Measurements from ENCODE around the gene TM9SF4. TPM values are rescaled to one million over a fixed set of nuclear protein-coding genes. Genes with fewer than 3 reads are reported as not detected.

Gene TM9SF4
- polyA plus RNA-seq (2011; rRNA removed) (97.4 and 101 TPM in 2 replicates), polyA minus RNA-seq (2011; rRNA and poly(A)+ RNA removed) (50.7 and 103 TPM in 2 replicates)

GRCh38 chr20:32109392-32110172, at the start of gene TM9SF4:
Gene TM9SF4, plus strand, starts transcription at chr20:32109714. Its CDS starts 27 bp downstream, at chr20:32109741.
- no peaks in the 10 kb centered on the region for H3K27me3 ChIP-seq (ENCODE audit: control insufficient read depth, insufficient read depth, low read length)
- peak; percentile 60 for DNase-seq (ENCODE audit: low read depth)
- TF ChIP-seq CTCF (IDR thresholded peaks at IDR 0.05; ENCODE audit: insufficient read depth, low read depth, low read length), result no peak
- ChIA-PET CTCF (interaction anchor here (0.6 to 1.7 kb wide), 6 partner anchors 18 to 559 kb away, joined by 3 to 6 read pairs (median 3); no protein-coding TSS in a partner anchor), POLR2A (no interaction called here)
- H3K36me3 ChIP-seq (ENCODE audit: control insufficient read depth, insufficient read depth, low read length), result peaks cover 2% of the 10 kb centered on the region; the same call in 1 of the 2 replicates
- peak within 1 kb of the TSS; percentile 83 for H3K4me3 ChIP-seq (ENCODE audit: low read depth, low read length)

GRCh38 chr20:32062776-32063170, 46.7 kb upstream of the TM9SF4 start:
- TF ChIP-seq CTCF (IDR thresholded peaks at IDR 0.05; ENCODE audit: insufficient read depth, low read depth, low read length), result no peak
- Histone ChIP-seq H3K4me3 (ENCODE audit: low read depth, low read length) (no peak overlapping the region), H3K36me3 (ENCODE audit: control insufficient read depth, insufficient read depth, low read length) (no peaks in the 10 kb centered on the region), H3K27me3 (ENCODE audit: control insufficient read depth, insufficient read depth, low read length) (peaks cover 15% of the 10 kb centered on the region)
- ChIA-PET POLR2A (interaction anchor here (0.5 kb wide), 1 partner anchor 382 kb away, joined by 3 read pairs; no protein-coding TSS in a partner anchor), CTCF (interaction anchor here (1.0 to 1.4 kb wide), 3 partner anchors 11 to 216 kb away, joined by 3 to 4 read pairs (median 3); no protein-coding TSS in a partner anchor)
- no peak for DNase-seq (ENCODE audit: low read depth)

DNA sequence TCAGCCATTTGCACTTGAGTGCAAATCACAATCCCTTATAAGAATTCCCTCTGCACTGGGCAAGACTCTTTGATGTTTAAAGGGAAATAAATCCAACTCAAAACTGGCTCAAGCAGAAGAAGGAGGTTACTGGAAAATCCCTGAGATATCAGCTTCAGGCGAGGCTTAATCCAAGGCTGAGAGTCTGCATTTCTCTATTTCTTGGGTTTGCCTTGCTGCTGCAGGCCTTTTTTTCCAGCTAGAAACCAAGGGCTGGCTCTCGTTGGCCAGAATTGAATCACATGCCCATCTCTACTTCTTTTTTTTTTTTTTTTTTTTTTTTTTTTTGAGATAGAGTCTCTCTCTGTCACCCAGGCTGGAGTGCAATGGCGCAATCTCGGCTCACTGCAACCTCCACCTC, 45.8 kb upstream of the TM9SF4 start:
- ChIA-PET CTCF (interaction anchor here (1.0 to 1.6 kb wide), 2 partner anchors 28 to 29 kb away, joined by 3 to 5 read pairs; no protein-coding TSS in a partner anchor), POLR2A (no interaction called here)
- Histone ChIP-seq H3K27me3 (ENCODE audit: control insufficient read depth, insufficient read depth, low read length) (peaks cover 13% of the 10 kb centered on the region), H3K36me3 (ENCODE audit: control insufficient read depth, insufficient read depth, low read length) (no peaks in the 10 kb centered on the region), H3K4me3 (ENCODE audit: low read depth, low read length) (no peak overlapping the region)
- DNase-seq (ENCODE audit: low read depth), result no peak
- no peak for TF ChIP-seq CTCF (IDR thresholded peaks at IDR 0.05; ENCODE audit: insufficient read depth, low read depth, low read length)

DNA sequence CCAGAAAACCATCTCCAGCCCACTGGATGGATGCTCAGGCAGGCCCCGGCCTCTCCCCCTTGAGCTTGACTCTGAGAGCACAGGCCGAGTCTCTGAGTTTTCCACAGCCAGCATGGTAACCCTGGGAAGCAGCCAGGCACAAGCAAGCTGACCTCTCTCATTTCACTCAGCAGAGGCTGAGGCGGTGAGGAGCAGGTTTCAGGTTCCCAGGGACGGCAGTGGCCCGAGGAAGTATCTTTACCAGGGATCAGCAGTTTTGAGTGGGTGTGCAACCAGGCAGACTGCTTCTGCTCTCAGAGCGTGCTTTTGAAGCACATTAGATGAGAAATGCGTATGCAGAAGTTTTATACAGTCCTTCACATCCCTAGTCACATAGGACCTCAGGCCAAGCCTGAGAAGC, 44.8 kb upstream of the TM9SF4 start:
- Histone ChIP-seq H3K4me3 (ENCODE audit: low read depth, low read length) (no peak overlapping the region), H3K27me3 (ENCODE audit: control insufficient read depth, insufficient read depth, low read length) (peaks cover 10% of the 10 kb centered on the region), H3K36me3 (ENCODE audit: control insufficient read depth, insufficient read depth, low read length) (no peaks in the 10 kb centered on the region)
- ChIA-PET POLR2A (no interaction called here), CTCF (interaction anchor here (1.0 to 1.6 kb wide), 2 partner anchors 28 to 29 kb away, joined by 3 to 5 read pairs; no protein-coding TSS in a partner anchor)
- no peak for DNase-seq (ENCODE audit: low read depth)
- TF ChIP-seq CTCF (IDR thresholded peaks at IDR 0.05; ENCODE audit: insufficient read depth, low read depth, low read length), result no peak

DNA sequence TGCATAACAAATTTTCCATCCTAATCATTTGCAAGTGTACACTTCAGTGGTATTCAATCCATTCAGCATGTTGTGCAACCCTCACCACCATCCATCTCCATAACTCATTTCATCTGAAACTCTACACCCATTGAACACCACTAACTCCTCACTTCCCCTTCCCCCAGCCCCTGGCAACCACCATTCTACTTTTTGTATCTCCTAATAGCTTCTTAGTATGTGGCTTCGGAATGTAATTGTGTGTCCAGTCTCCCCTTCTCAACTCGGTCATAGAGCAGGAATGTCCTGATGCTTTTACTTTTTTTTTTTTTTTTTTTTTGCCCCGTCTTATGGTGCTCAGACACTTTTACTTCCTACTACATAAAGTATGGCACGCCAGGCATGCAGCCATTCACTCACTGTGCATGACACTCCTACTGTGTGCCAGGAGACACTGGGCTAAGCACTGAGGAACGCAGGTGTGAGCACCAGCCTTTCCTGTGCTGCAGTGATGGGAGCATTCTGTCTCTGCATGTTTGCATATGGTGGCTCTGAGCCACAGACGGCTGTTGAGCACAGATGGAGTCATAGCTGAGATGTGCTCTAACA, 42.2 kb upstream of the TM9SF4 start:
- ChIA-PET CTCF (interaction anchor here (0.6 to 3.2 kb wide), 5 partner anchors 24 to 347 kb away, joined by 3 to 14 read pairs (median 4); no protein-coding TSS in a partner anchor), POLR2A (interaction anchor here (0.6 to 0.7 kb wide), 2 partner anchors 472 to 560 kb away, joined by 7 read pairs; no protein-coding TSS in a partner anchor)
- Histone ChIP-seq H3K36me3 (ENCODE audit: control insufficient read depth, insufficient read depth, low read length) (no peaks in the 10 kb centered on the region), H3K27me3 (ENCODE audit: control insufficient read depth, insufficient read depth, low read length) (peaks cover under 1% of the 10 kb centered on the region; the same call in 1 of the 2 replicates), H3K4me3 (ENCODE audit: low read depth, low read length) (no peak overlapping the region)
- TF ChIP-seq CTCF (IDR thresholded peaks at IDR 0.05; ENCODE audit: insufficient read depth, low read depth, low read length), result no peak
- DNase-seq (ENCODE audit: low read depth), result peak; percentile 96

Data from BJ (cell line).